Measurements from ENCODE around the gene OTULIN. TPM values are rescaled to one million over a fixed set of nuclear protein-coding genes. Genes with fewer than 3 reads are reported as not detected.
A peak's percentile ranks its signal among the peaks of the same experiment; 100 is the strongest.

The OTULIN gene
- total RNA-seq, 6 experiments from 2014 or later: 25.2 to 34.8 (median 29.2) TPM

GRCh38 chr5:14659821-14660607 lies 4.5 kb upstream of the OTULIN start:
- Histone ChIP-seq H3K4me1 (peaks cover 0 to 13% (median 0%) of the 10 kb centered on the region in 4 donors), H3K4me3 (no peak overlapping the region), H3K27ac (peak overlapping the region in 1 of 3 donors; percentile 35), H3K9me3 (no peaks in the 10 kb centered on the region), H3K27me3 (no peaks in the 10 kb centered on the region), H3K36me3 (no peaks in the 10 kb centered on the region)
- intact Hi-C loops (cut with DNase I): no loop called here
- 65% methylated on average over 2 of the region's 3 CpGs for WGBS (ENCODE audit: insufficient coverage, low coverage, low lambda C conversion rate, missing lambda C conversion rate)
- TF ChIP-seq POLR2A (IDR thresholded peaks at IDR 0.05): no peak
- no peak for TF ChIP-seq CTCF (IDR thresholded peaks at IDR 0.05)
- DNase-seq (peak in 1 of 3 donors; percentile 46), ATAC-seq (peak; percentile 37 to 54 (median 46))

GRCh38 chr5:14660833-14661232 lies 3.7 kb upstream of the OTULIN start:
- intact Hi-C loops (cut with DNase I): no loop called here
- TF ChIP-seq POLR2A (IDR thresholded peaks at IDR 0.05) (no peak), CTCF (IDR thresholded peaks at IDR 0.05) (no peak)
- Histone ChIP-seq H3K4me1 (peaks cover 0 to 16% (median 1%) of the 10 kb centered on the region in 4 donors), H3K27me3 (no peaks in the 10 kb centered on the region), H3K4me3 (no peak overlapping the region), H3K27ac (peak overlapping the region in 1 of 3 donors; percentile 35), H3K9me3 (no peaks in the 10 kb centered on the region), H3K36me3 (no peaks in the 10 kb centered on the region)
- ATAC-seq (no peak), DNase-seq (no peak)
- 68% methylated on average over 2 of the region's 2 CpGs for WGBS (ENCODE audit: insufficient coverage, low coverage, low lambda C conversion rate, missing lambda C conversion rate)

- DNase-seq: no peak
- no peak for ATAC-seq
- Histone ChIP-seq H3K9me3 (no peaks in the 10 kb centered on the region), H3K27ac (no peak overlapping the region), H3K4me1 (peaks cover 0 to 36% (median 11%) of the 10 kb centered on the region in 4 donors), H3K4me3 (peak overlapping the region in 1 of 3 donors; percentile 67), H3K36me3 (no peaks in the 10 kb centered on the region), H3K27me3 (no peaks in the 10 kb centered on the region)
- TF ChIP-seq CTCF (IDR thresholded peaks at IDR 0.05) (no peak), POLR2A (IDR thresholded peaks at IDR 0.05) (no peak)
- 90% methylated on average over 7 of the region's 7 CpGs for WGBS (ENCODE audit: insufficient coverage, low coverage, low lambda C conversion rate, missing lambda C conversion rate)
- intact Hi-C loops (cut with DNase I): no loop called here
These were observed 1.7 kb upstream of the OTULIN start for GRCh38 chr5:14662721-14663260.

- intact Hi-C loops (cut with DNase I): no loop called here
- Histone ChIP-seq H3K4me3 (peak overlapping the region; percentile 67 to 74 (median 72)), H3K36me3 (no peaks in the 10 kb centered on the region), H3K27me3 (no peaks in the 10 kb centered on the region), H3K27ac (peak overlapping the region; percentile 62 to 98 (median 87)), H3K9me3 (no peaks in the 10 kb centered on the region), H3K4me1 (peaks cover 0 to 46% (median 16%) of the 10 kb centered on the region in 4 donors)
- DNase-seq (peak in 1 of 3 donors; percentile 47), ATAC-seq (peak; percentile 13 to 35 (median 20))
- whole genome bisulfite sequencing (ENCODE audit: insufficient coverage, low coverage, low lambda C conversion rate, missing lambda C conversion rate): 2% methylated on average over 20 of the region's 24 CpGs
- TF ChIP-seq POLR2A (IDR thresholded peaks at IDR 0.05) (no peak), CTCF (IDR thresholded peaks at IDR 0.05) (no peak)
These were observed 716 bp upstream of the OTULIN start for GRCh38 chr5:14663734-14664269.

All from right lobe of liver (tissue), 6 donors.